MCF 10A (cell line): ENCODE results near the gene TRIM59. TPM values are rescaled to one million over a fixed set of nuclear protein-coding genes. Genes with fewer than 3 reads are reported as not detected.

Experiments used
- BruUV-seq: library from RNA; stranded (reverse); fragments of 400-500 nt; replicated peaks from 2 replicates; lab custom pipeline; 2021; lab: Mats Ljungman, UMichigan
- CTCF ChIA-PET: fragments of 300-600 bp; sonication (Branson Sonifier 250); formaldehyde crosslinking; extraction: SDS; loops from one replicate; lab custom pipeline; 2021; ENCODE audit warnings: antibody characterized with exemption, inconsistent platforms; lab: Yijun Ruan, JAX
- POLR2A ChIA-PET: fragments of 300-600, 350-650 bp; sonication (Branson Sonifier 250); formaldehyde crosslinking; extraction: SDS; loops from one replicate; lab custom pipeline; 2020; ENCODE audit warnings: antibody characterized with exemption, inconsistent platforms; lab: Yijun Ruan, JAX
- DNase-seq: peaks from one replicate; pipeline ENCODE4 v3.0.0-alpha.2; 2018; ENCODE audit not compliant: unreplicated experiment
- H3K27ac Mint-ChIP-seq: one replicate; pipeline ENCODE4 v1.8.0; 2022; ENCODE audit warnings: mild to moderate bottlenecking, low read depth, mixed read lengths; ENCODE audit not compliant: unreplicated experiment
- H3K27me3 Mint-ChIP-seq: one replicate; pipeline ENCODE4 v1.8.0; 2022; ENCODE audit warnings: mixed read lengths; ENCODE audit not compliant: insufficient read depth, unreplicated experiment
- H3K36me3 Mint-ChIP-seq: one replicate; pipeline ENCODE4 v1.8.0; 2022; ENCODE audit warnings: mild to moderate bottlenecking, moderate library complexity, mixed read lengths; ENCODE audit not compliant: insufficient read depth, unreplicated experiment
- H3K4me1 Mint-ChIP-seq: one replicate; pipeline ENCODE4 v1.8.0; 2022; ENCODE audit warnings: mixed read lengths; ENCODE audit not compliant: insufficient read depth, unreplicated experiment
- H3K4me3 Mint-ChIP-seq: one replicate; pipeline ENCODE4 v1.8.0; 2022; ENCODE audit warnings: mild to moderate bottlenecking, moderate library complexity, mixed read lengths; ENCODE audit not compliant: unreplicated experiment
- H3K9me3 Mint-ChIP-seq: one replicate; pipeline ENCODE4 v1.8.0; 2022; ENCODE audit warnings: mixed read lengths; ENCODE audit not compliant: unreplicated experiment
- CTCF ChIP-seq: fragments of 200-600 bp; IDR thresholded peaks from one replicate; pipeline ENCODE4 v1.8.0; 2022; ENCODE audit warnings: antibody characterized with exemption, mild to moderate bottlenecking; ENCODE audit not compliant: unreplicated experiment
- intact Hi-C: fragments of 100-400 bp; cut with micrococcal nuclease; formaldehyde crosslinking; loops from 2 replicates; pipeline ENCODE4 v1.14.1; 2022
- total RNA-seq: library from RNA; stranded (reverse); gene quantifications from 2 replicates; pipeline ENCODE4 v1.2.3, GENCODE V29; 2022

The TRIM59 gene
- total RNA-seq, 1 experiment from 2014 or later = 15.1 TPM

GRCh38 chr3:160398820-160399124, 50.8 kb downstream of the TRIM59 start:
- Mint-ChIP-seq H3K9me3 (no peaks in the 10 kb centered on the region), H3K4me1 (peaks cover 28% of the 10 kb centered on the region), H3K27ac (peak overlapping the region; percentile 100), H3K4me3 (peak overlapping the region; percentile 88), H3K27me3 (no peaks in the 10 kb centered on the region), H3K36me3 (peaks cover 47% of the 10 kb centered on the region)
- TSS peak; percentile 77 for BruUV-seq
- intact Hi-C loops = no loop called here
- no peak for TF ChIP-seq CTCF
- CTCF ChIA-PET = interaction anchor here (0.7 to 1.8 kb wide), 3 partner anchors 15 to 513 kb away, joined by 3 to 8 read pairs (median 3); no protein-coding TSS in a partner anchor
- no peak for DNase-seq
- POLR2A ChIA-PET = interaction anchor here (0.5 to 4.4 kb wide), 6 partner anchors 11 to 615 kb away, joined by 3 to 70 read pairs (median 4); partner anchors contain the start of gene TRIM59

- Mint-ChIP-seq H3K4me1 (peaks cover 32% of the 10 kb centered on the region), H3K27me3 (no peaks in the 10 kb centered on the region), H3K9me3 (no peaks in the 10 kb centered on the region), H3K36me3 (peaks cover 21% of the 10 kb centered on the region), H3K27ac (peak overlapping the region; percentile 75), H3K4me3 (no peak overlapping the region)
- no peak for TF ChIP-seq CTCF
- ChIA-PET CTCF (interaction anchor here (0.6 to 1.5 kb wide), 7 partner anchors 18 to 1129 kb away, joined by 3 to 5 read pairs (median 3); no protein-coding TSS in a partner anchor), POLR2A (interaction anchor here (0.6 to 2.5 kb wide), 3 partner anchors 8 to 54 kb away, joined by 3 to 7 read pairs (median 6); partner anchors contain the start of gene TRIM59)
- no TSS peak for BruUV-seq
- intact Hi-C loops = no loop called here
- DNase-seq = peak; percentile 45
Observed at GRCh38 chr3:160395297-160395696, 54.3 kb downstream of the TRIM59 start.

DNA sequence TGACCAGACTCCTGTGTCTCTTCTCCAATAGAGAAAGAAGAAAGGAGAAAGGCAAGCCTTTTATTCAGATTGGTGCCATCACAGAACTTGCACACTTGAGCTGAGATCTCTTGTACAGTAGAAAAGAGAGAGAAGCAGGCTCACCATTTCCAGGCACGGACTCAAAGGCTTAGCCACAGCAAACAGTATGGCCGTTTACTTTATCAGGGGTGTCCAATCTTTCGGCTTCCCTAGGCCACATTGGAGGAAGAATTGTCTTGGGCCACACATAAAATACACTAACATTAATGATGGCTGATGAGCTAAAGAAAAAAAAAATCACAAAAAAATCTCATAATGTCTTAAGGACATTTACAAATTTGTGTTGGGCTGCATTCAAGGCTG, 55.6 kb downstream of the TRIM59 start:
- Mint-ChIP-seq H3K36me3 (peaks cover 8% of the 10 kb centered on the region), H3K4me3 (no peak overlapping the region), H3K4me1 (peaks cover 32% of the 10 kb centered on the region), H3K9me3 (no peaks in the 10 kb centered on the region), H3K27me3 (no peaks in the 10 kb centered on the region), H3K27ac (no peak overlapping the region)
- ChIA-PET CTCF (interaction anchor here (1.4 to 1.6 kb wide), 3 partner anchors 20 to 231 kb away, joined by 3 to 12 read pairs (median 5); no protein-coding TSS in a partner anchor), POLR2A (interaction anchor here (0.9 kb wide), 1 partner anchor 36 kb away, joined by 3 read pairs; no protein-coding TSS in a partner anchor)
- intact Hi-C loops = no loop called here
- no TSS peak for BruUV-seq
- no peak for DNase-seq
- no peak for TF ChIP-seq CTCF

DNA sequence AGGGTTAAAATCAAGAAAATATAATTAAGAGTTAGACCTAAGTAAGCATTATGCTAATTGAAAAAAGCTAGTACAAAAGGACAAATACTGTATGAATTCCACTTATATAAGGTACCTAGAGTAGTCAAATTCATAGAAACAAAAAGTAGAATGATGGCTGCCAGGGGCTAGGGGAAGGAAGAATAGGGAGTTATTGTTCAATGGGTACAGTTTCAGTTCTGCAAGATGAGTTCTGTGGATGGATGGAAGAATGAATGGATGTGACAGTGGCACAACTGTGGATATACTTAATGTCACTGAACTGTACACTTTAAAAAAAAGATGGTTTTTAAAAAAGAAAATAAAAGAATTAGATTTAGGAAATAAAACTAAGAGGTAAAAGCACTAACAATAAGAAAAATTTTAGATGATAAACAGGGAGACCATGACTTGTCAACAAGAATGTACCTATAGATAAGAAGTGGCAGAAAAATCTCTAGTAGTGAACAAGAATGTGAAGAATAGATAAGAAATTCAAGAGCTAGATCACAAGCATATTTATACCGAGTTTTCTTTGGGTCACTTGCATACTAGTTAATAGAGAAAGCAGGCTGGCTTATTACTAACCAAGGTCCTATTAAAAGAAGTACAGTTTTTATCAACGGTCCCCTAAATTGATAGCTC, 56.1 kb downstream of the TRIM59 start:
- TF ChIP-seq CTCF = no peak
- H3K9me3 Mint-ChIP-seq = no peaks in the 10 kb centered on the region
- intact Hi-C loops = no loop called here
- CTCF ChIA-PET = interaction anchor here (1.5 to 1.6 kb wide), 2 partner anchors 20 to 228 kb away, joined by 5 to 12 read pairs; no protein-coding TSS in a partner anchor
- H3K4me1 Mint-ChIP-seq = peaks cover 32% of the 10 kb centered on the region
- H3K4me3 Mint-ChIP-seq = no peak overlapping the region
- peaks cover 4% of the 10 kb centered on the region for H3K36me3 Mint-ChIP-seq
- POLR2A ChIA-PET = no interaction called here
- DNase-seq = no peak
- no peaks in the 10 kb centered on the region for H3K27me3 Mint-ChIP-seq
- no peak overlapping the region for H3K27ac Mint-ChIP-seq
- BruUV-seq = no TSS peak
